K562 (cell line): ENCODE results near the gene YBEY. TPM values are rescaled to one million over a fixed set of nuclear protein-coding genes. Genes with fewer than 3 reads are reported as not detected.
A peak's percentile ranks its signal among the peaks of the same experiment; 100 is the strongest.

Experiments
- ATAC-seq: fragments of 200-7000 bp; cut with Tn5 transposase; 3 replicates; pipeline ENCODE4 v1.9.1; 2020; ENCODE audit warnings: moderate library complexity
- BruUV-seq: library from RNA; stranded (reverse); fragments of 400-500 nt; replicated peaks from 2 replicates; lab custom pipeline; 2021; lab: Mats Ljungman, UMichigan
- CTCF ChIA-PET: fragments of 300-600 bp; formaldehyde crosslinking; extraction: SDS; loops from one replicate; lab custom pipeline; 2021; ENCODE audit warnings: low intra/inter-chr PET ratio; lab: Yijun Ruan, JAX
- POLR2A ChIA-PET: fragments of 300-600, 350-650 bp; sonication (Branson Sonifier 250); formaldehyde crosslinking; extraction: SDS; loops from one replicate; lab custom pipeline; 2021; ENCODE audit warnings: antibody characterized with exemption, inconsistent platforms; lab: Yijun Ruan, JAX
- DNase-seq, 4 experiments: peaks; one replicate each; pipeline versions ENCODE4 v3.0.0 to v3.0.0-alpha.2; 2011 to 2018; ENCODE audit warnings: low spot score in 3 of 4, mixed read lengths in 3 of 4; ENCODE audit errors: extremely low read depth in 1 of 4
- FAIRE-seq: peaks from 2 replicates; lab custom pipeline; 2011; peaks lifted over from hg19 to GRCh38; lab: Jason Lieb, UNC
- H2AFZ ChIP-seq: 2 replicates; pipeline ENCODE4 v1.6.0; 2011; ENCODE audit warnings: low read depth, low read length, control low read depth, inconsistent platforms
- H3K27ac ChIP-seq: fragments of 200-600 bp; 3 replicates; pipeline ENCODE4 v1.8.0; 2011; ENCODE audit warnings: low read depth, mild to moderate bottlenecking, control low read depth, inconsistent platforms, low read length, moderate library complexity, mixed read lengths; ENCODE audit errors: extremely low read depth
- H3K27me3 ChIP-seq, 2 experiments: fragments of 300-600 bp in 1 of 2; 2 replicates in 1 of 2; 3 replicates in 1 of 2; pipeline versions ENCODE4 v1.6.0 to v1.8.0; 2011; ENCODE audit warnings: inconsistent platforms in 2 of 2, low read length in 2 of 2, mild to moderate bottlenecking in 1 of 2, mixed read lengths in 1 of 2, moderate library complexity in 1 of 2; ENCODE audit not compliant: control insufficient read depth in 2 of 2, insufficient read depth in 2 of 2
- H3K36me3 ChIP-seq: fragments of 300-600 bp; 3 replicates; pipeline ENCODE4 v1.8.0; 2011; ENCODE audit warnings: mild to moderate bottlenecking, low read length, inconsistent platforms; ENCODE audit not compliant: control insufficient read depth, insufficient read depth
- H3K4me1 ChIP-seq, 2 experiments: fragments of 200-600 bp in 1 of 2; replicated peaks in 1 of 2; 2 replicates in 1 of 2; 3 replicates in 1 of 2; pipeline versions ENCODE4 v1.5.1 to v1.8.0; 2011; ENCODE audit warnings: inconsistent platforms in 2 of 2, low read length in 2 of 2, mild to moderate bottlenecking in 1 of 2, mixed read lengths in 1 of 2, moderate library complexity in 1 of 2; ENCODE audit not compliant: control insufficient read depth in 2 of 2, insufficient read depth in 2 of 2
- H3K4me2 ChIP-seq: 2 replicates; pipeline ENCODE4 v1.6.1; 2011; ENCODE audit warnings: low read length, control low read depth, inconsistent platforms, mixed read lengths; ENCODE audit not compliant: insufficient read depth
- H3K4me3 ChIP-seq: fragments of 200-600 bp; sonication (generic), shearing (Covaris generic); 2 replicates; pipeline ENCODE4 v1.5.1; 2016; ENCODE audit warnings: control low read depth, inconsistent platforms
- H3K79me2 ChIP-seq: fragments of 200-600 bp; 3 replicates; pipeline ENCODE4 v1.8.0; 2011; ENCODE audit warnings: low read length, inconsistent platforms; ENCODE audit not compliant: control insufficient read depth, insufficient read depth
- H3K9ac ChIP-seq, 2 experiments: 2 replicates each; pipeline versions ENCODE4 v1.6.0 to v1.6.1; 2011; ENCODE audit warnings: low read depth in 2 of 2, low read length in 2 of 2, control low read depth in 1 of 2, inconsistent platforms in 1 of 2, mild to moderate bottlenecking in 1 of 2, mixed read lengths in 1 of 2; ENCODE audit not compliant: insufficient read depth in 1 of 2
- H3K9me1 ChIP-seq: one replicate; pipeline ENCODE4 v1.6.0; 2011; ENCODE audit warnings: inconsistent platforms, mild to moderate bottlenecking, low read length, moderate library complexity; ENCODE audit not compliant: control insufficient read depth, insufficient read depth
- H3K9me3 ChIP-seq: replicated peaks from 2 replicates; pipeline ENCODE4 v1.5.1; 2011; ENCODE audit warnings: low read depth, low read length, inconsistent platforms; ENCODE audit not compliant: control insufficient read depth, insufficient read depth
- H4K20me1 ChIP-seq: replicated peaks from 2 replicates; pipeline ENCODE4 v1.6.1; 2011; ENCODE audit warnings: low read length, inconsistent platforms, mixed read lengths; ENCODE audit not compliant: control insufficient read depth, insufficient read depth
- FOXJ2 ChIP-seq: fragments of 200-800 bp; sonication (Bioruptor generic); IDR thresholded peaks from 2 replicates; pipeline ENCODE4 v1.6.1; 2016; ENCODE audit warnings: missing genetic modification characterization, missing compliant biosample characterization
- ZNF384 ChIP-seq: IDR thresholded peaks from 2 replicates; pipeline ENCODE4 v1.6.1; 2012; ENCODE audit warnings: low read depth, low read length, improper control_type of control experiment
- WGBS: fragments of 100-300 bp; shearing (Covaris generic); methylation state at CpG from one replicate; pipeline ENCODE4 v1.1.6; 2016; ENCODE audit warnings: low coverage, mixed read lengths; ENCODE audit not compliant: insufficient coverage; ENCODE audit errors: missing lambda C conversion rate; 5-methylcytosine and 5-hydroxymethylcytosine counted together
- in situ Hi-C: fragments of 300-500 bp; cut with MboI; formaldehyde crosslinking; loops from 4 replicates; pipeline ENCODE4 v1.15.0; 2018; ENCODE audit warnings: inconsistent platforms, mixed read lengths
- intact Hi-C: fragments of 100-400 bp; cut with micrococcal nuclease; formaldehyde crosslinking; loops from 2 replicates; pipeline ENCODE4 v1.14.2; 2022
- polyA plus RNA-seq, 8 experiments: library from polyadenylated mRNA; depleted of rRNA in 4 of 8; stranded (reverse) in 5 of 8; unstranded in 3 of 8; fragments of >200 nt; fragmentation: Nextera tagmentation in 2 of 8; fragmentation: Illumina TruSeq in 1 of 8; extraction: Ambion mirVana in 2 of 8; extraction: Trizol in 1 of 8; gene quantifications; 2 replicates each; pipeline versions ENCODE4 v1.2.1 to v1.2.3, GENCODE V29; 2011 to 2014; ENCODE audit warnings: inconsistent platforms in 1 of 8, missing spikeins in 1 of 8
- total RNA-seq, 7 experiments: library from RNA; depleted of rRNA in 6 of 7; stranded (reverse); fragments of >200 nt in 6 of 7; fragmentation: Illumina TruSeq in 2 of 7; extraction: Trizol in 2 of 7; gene quantifications; 2 replicates each; pipeline versions ENCODE4 v1.2.1 to v1.2.3, GENCODE V29; 2011 to 2021; ENCODE audit warnings: low replicate concordance in 1 of 7
- TF ChIP-seq, protein P1 (sequence below), 2 experiments: fragments of 450-650 bp in 1 of 2; sonication (generic) in 1 of 2; formaldehyde crosslinking in 1 of 2; IDR thresholded peaks; 2 replicates each; pipeline versions ENCODE4 v1.7.1 to v1.9.0; 2016 to 2022; ENCODE audit warnings: inconsistent platforms in 1 of 2, mild to moderate bottlenecking in 1 of 2, missing genetic modification reagents in 1 of 2

The YBEY gene
- total and polyA plus RNA-seq, 9 of the 15 experiments (the other 6 are each of a cell fraction or from before 2014, with no cell fraction given): 6.4 to 28.0 (median 12.4) TPM

DNA sequence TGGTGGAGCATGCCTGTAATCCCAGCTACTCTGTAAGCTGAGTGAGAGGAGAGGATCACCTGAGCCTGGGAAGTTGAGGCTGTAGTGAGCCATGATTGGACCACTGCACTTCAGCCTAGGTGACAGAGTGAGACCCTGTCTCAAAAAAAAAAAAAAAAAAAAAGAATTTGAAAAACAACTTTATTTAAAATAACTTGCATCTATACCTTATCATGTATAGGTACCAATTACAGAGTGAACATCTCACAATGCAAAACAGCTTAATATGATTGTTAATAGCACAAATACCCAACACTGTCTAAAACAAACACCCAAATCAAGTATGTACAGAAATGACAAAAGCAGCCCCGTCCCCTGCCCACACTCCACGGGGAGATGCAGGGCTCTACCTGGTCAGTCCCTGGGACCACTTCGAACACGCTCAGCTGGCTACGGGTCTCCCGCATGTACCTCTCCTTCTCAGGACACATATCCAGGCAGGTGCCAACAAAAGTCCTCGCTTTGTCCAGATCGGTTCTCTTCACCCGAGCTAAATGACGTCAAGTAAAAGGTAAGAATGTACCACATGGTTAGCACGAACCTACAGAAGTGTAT is 11.2 kb upstream of the YBEY start:
- H3K79me2 ChIP-seq: 0 out of 3 replicates have a peak, but pooled peaks cover 8% of the 10 kb centered on the region
- H4K20me1 ChIP-seq: no peaks in the 10 kb centered on the region
- WGBS: 93% methylated on average over 11 of the region's 11 CpGs
- in situ Hi-C loops: no loop called here
- H3K9ac ChIP-seq: no peak overlapping the region
- H3K27ac ChIP-seq: no peak overlapping the region
- H3K36me3 ChIP-seq: peaks cover 93% of the 10 kb centered on the region
- no peaks in the 10 kb centered on the region for H3K27me3 ChIP-seq
- no peak overlapping the region for H2AFZ ChIP-seq
- no peaks in the 10 kb centered on the region for H3K4me1 ChIP-seq
- intact Hi-C loops: no loop called here
- ChIA-PET POLR2A (interaction anchor here (0.8 to 2.5 kb wide), 5 partner anchors 9 to 48 kb away, joined by 4 to 16 read pairs (median 6); partner anchors contain the start of genes MCM3AP and YBEY), CTCF (no interaction called here)
- no TSS peak for BruUV-seq
- TF ChIP-seq FOXJ2 (tag) (no peak), ZNF384 (0 out of 2 replicates have a peak, but pooled peaks have one; percentile 37)
- TF ChIP-seq, protein P1, sequence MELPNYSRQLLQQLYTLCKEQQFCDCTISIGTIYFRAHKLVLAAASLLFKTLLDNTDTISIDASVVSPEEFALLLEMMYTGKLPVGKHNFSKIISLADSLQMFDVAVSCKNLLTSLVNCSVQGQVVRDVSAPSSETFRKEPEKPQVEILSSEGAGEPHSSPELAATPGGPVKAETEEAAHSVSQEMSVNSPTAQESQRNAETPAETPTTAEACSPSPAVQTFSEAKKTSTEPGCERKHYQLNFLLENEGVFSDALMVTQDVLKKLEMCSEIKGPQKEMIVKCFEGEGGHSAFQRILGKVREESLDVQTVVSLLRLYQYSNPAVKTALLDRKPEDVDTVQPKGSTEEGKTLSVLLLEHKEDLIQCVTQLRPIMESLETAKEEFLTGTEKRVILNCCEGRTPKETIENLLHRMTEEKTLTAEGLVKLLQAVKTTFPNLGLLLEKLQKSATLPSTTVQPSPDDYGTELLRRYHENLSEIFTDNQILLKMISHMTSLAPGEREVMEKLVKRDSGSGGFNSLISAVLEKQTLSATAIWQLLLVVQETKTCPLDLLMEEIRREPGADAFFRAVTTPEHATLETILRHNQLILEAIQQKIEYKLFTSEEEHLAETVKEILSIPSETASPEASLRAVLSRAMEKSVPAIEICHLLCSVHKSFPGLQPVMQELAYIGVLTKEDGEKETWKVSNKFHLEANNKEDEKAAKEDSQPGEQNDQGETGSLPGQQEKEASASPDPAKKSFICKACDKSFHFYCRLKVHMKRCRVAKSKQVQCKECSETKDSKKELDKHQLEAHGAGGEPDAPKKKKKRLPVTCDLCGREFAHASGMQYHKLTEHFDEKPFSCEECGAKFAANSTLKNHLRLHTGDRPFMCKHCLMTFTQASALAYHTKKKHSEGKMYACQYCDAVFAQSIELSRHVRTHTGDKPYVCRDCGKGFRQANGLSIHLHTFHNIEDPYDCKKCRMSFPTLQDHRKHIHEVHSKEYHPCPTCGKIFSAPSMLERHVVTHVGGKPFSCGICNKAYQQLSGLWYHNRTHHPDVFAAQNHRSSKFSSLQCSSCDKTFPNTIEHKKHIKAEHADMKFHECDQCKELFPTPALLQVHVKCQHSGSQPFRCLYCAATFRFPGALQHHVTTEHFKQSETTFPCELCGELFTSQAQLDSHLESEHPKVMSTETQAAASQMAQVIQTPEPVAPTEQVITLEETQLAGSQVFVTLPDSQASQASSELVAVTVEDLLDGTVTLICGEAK (IDR thresholded peaks at IDR 0.05): peak; percentile 82
- TF ChIP-seq, protein P1 (CRISPR knock-in tag; IDR thresholded peaks at IDR 0.05): peak; percentile 74
- FAIRE-seq: no peak
- H3K4me2 ChIP-seq: no peak overlapping the region
- peaks cover 4% of the 10 kb centered on the region for H3K9me1 ChIP-seq
- DNase-seq: no peak
- no peak overlapping the region for H3K4me3 ChIP-seq
- no peak for ATAC-seq
- no peaks in the 10 kb centered on the region for H3K9me3 ChIP-seq
